ENCODE results near the gene ST3GAL5.
"Not testable (repeated sequence)": the region's sequence is repeated elsewhere in the genome, so short reads cannot be mapped to it uniquely, and the experiment has no call there.

ST3GAL5 gene

DNA sequence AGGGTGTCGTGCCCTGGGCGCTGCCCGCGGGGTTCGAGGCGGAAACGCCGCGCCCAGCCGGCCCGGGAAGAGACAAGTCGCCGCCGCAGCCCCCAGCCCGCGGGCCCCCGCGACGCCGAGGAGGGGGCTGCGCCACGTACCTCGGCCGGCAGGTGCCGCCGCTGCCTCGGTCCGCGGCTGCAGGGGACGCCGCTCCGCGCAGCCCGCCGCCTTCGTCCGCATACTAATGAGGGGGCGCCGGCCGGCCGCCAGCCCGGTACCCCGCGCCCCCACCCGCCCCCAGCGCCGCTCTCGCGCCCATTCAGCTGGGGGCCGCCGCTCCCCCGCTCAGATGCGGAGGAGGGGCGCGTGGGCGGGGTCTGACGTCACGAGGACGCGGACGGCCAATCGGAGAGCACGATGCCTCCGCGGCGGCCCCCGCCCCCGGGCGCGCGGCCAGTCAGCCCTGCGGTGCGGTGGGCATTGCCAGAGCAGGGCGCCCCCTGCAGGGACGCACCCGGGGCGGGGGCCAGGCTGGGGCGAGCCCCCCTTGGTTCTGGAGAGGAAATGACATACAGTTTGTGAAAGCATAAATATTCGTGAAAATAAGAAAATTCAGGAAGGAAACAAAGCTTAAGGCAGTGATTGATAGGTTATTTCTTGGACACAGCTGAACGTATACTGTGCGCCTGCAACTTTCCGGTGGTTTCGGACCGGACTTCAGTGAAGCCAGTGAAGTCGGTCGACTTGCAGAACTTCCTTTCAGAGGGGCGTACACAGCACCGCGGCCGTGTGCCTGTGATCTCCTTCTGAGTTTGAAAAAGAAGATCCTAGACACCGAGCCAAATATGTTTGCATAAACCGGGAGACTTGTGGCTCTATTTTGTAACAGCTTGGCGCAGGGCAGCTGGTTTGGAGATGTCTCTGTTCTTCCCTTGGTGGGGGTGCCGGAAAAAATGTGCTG lies at the start of gene ST3GAL5:
TSS of gene ST3GAL5 (minus strand) at position 307 of the 943 bp plus-strand sequence. CDS start at position 222, 85 bp downstream.
- DNase-seq, result peak; percentile 30

DNA sequence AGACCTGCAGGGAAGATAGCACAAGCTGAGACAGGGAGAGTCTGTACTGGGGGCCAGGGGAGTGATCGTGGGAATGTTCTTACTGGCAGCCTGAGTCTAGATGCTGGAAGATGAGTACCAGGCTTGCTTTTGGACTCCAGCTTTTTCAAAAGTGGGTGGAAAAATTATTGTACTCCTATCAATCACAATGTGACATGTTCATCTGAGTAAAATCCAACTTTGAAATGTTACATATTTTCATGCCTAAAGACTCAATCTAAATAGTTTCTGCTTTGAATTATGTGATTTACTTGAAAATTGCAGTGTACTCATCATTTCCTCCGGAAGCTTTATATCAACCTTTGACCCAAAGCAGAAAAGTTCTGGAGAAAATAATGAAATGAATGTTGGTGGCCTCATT lies 49.7 kb upstream of the ST3GAL5 start:
- no peak for DNase-seq

DNA sequence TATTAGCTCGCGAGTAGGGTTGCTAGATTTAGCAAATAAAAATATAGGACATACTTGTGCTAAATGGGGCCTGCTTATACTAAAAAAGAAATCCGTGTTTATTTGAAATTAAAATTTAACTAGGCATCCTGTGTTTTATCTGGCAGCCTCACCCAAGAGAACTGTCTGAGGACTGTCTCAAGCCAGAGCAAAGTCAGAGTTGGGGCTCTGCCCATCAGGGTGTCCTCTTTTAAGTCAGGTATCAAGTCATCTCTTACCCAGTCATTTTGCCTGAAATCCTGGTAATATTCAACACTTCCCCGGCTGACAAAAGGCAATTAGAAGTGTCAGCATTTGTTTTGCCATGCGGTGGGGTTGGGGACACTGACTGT lies 48.3 kb upstream of the ST3GAL5 start:
- DNase-seq, result no peak

DNA sequence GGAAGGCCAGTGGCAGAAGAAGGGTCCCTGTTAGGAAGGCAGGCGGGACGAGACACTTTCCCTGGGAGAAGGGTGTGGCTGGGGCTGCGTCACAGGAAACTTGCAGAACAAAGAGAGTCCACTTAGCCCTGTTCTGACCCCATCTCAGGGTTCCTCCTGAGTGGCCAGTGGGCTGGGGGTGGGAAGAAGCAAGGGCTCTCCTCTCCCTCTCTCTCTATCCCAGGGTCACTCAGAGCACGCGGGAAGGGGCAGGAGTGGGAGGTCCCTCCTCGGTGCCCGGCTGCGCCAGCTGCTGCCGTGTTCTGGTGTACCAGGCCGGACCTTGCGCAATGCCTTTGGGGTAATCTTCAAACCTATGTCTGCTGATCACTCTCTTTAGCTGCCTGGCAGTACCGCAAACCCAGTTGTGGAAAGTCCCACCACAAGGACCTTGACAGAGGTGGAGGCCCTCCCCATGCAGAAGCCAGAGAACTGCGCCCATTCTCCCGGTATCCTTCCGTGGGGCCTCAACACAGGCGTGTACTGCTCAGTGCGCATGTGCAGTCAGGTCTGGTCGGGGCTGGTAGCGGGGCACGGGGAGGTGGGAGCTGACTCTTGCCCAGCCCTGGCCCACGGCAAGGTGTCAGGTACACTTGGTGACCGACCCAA lies 47.8 kb upstream of the ST3GAL5 start:
- no peak for DNase-seq

DNA sequence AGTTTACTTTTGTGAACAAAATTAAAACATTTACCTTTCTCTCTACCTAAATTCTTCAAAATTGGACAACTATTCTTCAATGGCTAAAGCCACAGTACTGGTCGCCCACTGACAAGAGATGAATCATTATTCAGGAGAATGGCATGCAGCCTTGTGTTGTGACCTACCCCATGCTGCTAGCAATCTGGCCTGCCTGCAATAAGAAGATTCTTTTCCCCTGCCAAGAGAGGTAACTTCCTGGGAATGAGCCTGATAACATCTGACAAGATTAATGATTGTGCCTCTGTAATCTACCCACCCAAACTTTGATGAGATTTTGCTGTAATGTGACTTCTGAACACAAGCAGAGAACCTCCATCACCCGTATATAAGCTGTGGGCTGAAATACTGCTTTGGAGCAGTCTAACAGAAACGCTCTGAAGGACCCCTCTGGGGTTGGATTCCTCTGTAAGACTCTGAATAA lies 47.0 kb upstream of the ST3GAL5 start:
- no peak for DNase-seq

DNA sequence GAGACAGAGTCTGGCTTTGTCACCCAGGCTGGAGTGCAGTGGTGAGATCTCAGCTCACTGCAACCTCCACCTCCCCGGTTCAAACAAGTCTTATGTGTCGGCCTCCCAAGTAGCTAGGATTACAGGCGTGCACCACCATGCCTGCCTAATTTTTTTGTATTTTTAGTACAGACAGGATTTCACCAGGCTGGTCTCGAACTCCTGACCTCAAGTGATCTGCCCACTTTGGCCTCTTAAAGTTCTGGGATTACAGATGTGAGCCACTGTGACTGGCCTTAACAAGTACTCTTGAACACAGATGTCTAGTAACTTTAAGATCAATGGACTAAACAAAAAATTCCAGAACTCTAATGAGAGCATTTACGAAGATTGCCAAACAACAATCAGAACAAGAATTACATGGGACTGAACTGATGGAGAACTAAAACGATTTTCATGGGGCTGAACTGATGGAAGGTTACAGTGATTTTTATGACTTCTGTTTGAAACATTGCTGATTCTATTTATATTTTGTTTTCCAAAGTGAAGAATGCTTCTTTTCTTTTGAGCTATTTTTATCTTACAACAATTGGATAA lies 46.5 kb upstream of the ST3GAL5 start:
- no peak for DNase-seq

DNA sequence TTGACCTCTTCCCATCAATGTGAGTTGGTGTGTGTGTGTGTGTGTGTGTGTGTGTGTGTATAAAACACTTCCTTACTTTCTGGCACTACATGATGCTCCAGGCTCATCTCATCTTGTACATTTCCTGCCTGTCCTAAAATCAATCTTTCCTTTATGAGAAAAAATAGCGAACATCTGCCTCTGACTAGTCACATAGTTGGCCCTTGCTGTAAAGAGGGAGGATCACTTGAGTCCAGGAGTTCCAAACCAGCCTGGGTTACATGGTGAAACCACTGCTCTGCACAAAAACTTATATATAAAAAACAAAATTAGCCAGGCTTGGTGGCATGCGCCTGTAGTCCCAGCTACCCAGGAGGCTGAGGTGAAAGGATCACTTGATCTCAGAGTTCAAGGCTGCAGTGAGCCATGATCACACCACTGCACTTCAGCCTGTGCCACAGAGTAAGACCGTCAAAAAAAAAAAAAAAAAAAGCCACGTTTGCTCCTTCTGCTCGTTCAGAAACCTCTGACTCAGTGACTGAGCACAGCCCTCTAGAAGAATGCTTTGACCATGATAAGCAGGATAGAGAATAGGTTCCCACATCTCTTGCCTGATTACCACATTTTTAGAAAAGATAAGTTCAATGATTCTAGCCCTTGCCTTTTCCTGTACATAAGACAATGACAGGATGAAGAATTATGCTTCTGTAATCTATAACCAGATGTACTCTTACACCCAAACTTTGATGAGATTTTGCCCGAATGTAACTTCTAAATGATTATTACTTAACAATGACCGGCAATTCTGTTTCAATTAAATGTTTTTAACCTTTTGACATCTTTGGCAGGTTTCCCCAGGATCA lies 45.2 kb upstream of the ST3GAL5 start:
- DNase-seq, result no peak

DNA sequence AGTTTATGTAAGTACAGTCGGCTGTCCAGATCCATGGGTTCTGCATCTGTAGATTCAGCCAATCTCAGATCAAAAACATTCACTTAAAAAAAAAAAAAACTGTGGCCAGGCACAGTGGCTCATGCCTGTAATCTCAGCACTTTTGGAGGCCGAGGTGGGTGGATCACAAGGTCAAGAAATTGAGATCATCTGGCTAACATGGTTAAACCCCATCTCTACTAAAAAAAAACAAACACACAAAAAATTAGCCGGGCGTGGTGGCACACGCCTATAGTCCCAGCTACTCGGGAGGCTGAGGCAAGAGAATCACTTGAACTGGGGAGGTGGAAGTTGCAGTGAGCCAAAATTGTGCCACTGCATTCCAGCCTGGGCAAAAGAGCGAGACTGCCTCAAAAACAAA lies 42.4 kb upstream of the ST3GAL5 start:
- DNase-seq, result not testable (repeated sequence)

DNA sequence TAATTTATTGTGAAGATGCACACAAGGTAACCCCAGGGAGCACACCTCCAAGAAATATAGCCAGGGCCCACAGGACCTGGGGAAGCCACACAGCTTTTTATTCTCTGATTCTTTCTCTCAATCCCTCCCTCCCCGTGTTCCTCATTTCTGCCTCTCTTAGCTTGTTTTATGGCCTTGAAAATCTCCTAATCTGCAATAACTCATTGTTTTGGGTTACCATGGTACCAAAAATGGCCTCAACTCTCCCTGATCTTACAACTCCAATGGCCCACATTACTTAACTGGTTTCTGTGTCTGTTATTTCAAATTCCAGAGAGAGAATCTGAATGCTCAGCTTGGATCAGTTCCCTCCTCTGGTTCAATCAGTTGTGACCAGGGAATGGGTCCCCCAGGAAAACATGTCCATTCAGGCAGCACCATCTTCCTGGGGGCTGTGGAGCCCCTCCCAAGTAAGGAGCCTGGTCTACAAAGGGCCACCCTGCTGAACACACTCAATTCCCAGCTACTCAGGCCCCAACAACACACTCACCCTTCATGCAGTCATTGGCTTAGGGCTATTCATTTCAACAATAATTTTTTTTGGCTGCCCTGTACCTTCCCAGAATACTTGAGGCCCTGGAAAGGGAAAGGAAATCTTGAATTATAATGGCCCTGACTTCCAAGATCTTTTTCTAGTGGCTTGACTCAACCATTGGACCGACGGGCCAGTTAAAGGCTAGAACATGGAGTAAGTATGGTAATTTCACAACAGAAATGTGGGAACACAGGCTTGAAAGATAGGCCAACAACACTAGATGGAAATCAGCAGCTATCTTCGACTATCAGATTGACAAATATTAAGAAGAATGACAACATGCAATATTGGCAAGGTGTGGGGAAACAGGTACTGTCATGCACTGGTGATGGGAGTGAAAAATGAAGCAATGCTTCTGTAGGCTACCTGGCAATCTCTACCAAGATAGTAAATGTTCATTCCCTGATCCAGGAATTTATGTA lies 41.6 kb upstream of the ST3GAL5 start:
- DNase-seq, result no peak

DNA sequence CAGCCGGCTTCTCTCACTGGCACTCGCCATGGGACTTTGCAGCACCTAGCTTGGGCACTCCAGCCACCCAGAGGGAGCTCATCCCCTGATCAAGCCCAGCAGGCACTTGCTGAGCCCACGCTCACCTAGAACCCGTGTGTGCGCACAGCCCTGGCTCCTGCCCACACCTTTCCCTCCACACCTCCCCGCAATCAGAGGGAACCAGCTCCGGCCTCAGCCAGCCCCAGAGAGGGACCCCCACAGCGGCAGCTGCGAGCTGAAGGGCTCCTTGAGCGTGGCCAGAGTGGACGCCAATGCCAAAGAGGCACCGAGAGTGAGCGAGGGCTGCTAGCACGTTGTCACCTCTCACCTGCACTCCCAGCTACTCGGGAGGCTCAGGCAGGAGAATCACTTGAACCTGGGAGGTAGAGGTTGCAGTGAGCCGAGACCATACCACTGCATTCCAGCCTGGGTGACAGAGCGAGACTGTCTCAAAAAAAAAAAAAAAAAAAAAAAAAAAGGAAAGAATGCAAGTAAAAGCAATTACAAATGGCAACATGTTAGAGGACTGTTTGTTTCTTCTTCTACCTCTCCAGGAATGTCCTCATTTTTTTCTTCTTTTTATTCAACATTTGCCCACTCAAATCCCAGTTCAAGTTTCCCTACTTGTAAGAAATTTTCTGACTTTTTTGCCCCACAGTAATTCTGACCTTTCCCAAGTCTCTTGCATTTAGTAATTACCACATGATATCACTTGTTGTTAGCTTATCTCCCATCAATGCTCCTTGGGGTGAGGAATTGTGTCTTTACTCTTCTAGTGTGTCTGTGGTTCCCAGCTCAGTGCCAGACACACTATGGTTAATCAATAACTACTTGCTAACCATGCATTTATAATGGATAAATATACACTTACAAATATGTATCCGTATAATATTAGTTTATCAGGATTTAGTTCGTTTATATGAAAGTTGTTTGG lies 40.6 kb upstream of the ST3GAL5 start:
- no peak for DNase-seq

DNA sequence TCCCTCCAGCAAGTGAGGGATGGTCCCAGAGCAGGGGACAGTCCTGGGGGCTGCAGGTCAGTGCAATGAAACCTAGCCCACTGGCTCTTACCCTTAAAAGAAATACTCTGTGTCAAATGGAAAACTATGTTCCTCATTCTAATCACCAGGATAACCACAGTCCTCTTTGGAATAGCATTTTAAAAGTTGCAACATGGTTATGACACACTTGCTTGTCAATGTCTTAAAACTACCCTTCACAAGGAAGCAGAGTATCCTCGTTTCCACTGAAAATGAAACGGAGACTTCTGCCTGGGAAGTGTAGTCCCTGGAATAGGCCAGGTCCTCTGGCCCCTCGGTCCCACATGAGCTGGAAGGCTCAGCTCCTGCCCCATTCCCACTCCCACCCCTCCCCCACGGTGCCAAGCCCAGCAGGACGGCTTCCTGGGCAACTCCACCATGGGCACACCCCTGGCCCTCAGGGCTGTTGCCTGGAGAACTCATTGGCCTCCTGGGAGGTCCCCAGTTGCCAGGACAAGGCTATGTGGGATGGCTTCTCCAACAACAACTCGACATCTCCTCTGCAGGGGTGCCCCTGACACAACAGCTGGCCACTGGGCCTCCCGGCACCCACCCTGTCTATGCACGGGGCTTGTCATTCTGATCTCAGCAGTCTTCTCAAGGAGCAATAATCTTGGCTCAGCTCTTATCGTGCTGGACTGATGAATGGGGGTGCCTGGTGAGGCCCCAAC lies 38.3 kb upstream of the ST3GAL5 start:
- no peak for DNase-seq

DNA sequence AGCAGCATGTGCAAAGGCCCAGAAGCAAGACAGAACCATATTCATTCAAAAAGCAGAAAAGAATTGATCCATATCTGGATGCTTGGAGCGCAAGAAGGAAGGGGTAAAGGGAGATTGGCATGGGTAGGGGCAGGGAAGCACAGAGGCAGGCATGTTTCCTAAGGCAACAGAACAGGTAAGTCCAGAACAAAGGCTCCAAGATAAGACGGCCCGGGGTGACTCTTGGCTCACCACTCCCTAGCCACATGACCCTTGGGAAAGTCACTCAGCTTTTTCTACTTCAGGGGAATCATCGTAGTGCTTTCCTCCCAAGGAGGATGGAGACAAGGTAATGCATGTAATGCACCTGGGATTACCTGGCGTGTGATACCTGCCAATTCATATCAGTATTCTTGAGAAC lies 37.7 kb upstream of the ST3GAL5 start:
- DNase-seq, result no peak

DNA sequence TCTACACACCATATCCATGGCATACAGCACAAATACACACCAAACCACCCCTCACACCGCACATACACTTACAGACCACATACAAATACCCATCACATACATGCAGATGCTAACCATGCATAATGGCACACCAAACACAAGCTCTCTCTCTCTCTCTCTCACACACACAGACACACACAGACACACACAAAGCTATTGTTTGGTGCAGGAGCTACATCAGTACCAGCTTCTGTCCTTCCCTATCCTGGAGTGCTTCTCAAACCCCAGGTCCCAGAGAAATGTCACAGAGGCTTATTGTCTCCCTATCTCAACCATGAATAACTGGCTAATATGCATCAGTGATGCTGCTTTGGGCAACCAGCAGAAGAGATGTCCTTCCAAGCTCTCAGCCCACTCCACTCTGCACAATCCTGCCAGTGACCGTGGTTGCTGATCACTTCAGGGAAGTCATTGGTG lies 36.5 kb upstream of the ST3GAL5 start:
- DNase-seq, result no peak

DNA sequence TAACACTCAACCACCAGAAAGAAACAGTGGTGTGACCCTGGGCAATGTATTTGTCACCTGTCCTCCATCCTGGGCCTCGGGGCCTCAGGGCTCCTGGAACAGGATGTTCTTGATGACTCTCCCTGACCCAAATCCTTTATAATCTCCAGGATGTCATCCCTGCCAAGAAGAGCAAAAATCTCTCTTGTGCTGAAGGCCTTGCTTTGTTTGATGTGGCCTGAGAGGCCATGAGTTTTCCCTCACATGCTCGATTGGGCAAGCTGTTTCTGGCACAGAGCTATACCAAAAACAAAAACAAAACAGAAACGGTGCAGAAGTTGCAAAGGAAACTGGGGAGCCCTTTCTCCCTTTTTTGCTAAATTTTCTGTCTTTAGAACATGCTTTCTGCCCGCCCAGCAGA lies 35.7 kb upstream of the ST3GAL5 start:
- DNase-seq, result no peak

DNA sequence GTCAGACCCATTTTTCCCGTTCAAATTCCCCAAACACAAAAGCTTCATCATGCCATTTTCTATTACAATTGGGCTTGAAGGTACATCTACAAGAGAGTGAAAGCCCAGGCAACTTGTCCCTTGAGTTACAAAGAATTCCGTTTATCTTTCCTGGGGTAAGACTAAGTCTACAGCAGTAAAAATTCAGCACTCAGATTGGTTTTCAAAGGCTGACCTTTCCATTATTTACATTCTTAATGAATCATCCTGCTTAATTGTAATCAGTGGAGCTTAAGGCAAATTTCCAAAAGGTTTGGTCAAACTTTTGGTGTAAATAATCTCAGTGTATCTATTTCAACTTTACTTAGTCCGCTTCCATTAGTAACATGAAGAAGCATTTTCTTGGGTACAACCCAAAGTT lies 33.4 kb upstream of the ST3GAL5 start:
- no peak for DNase-seq

DNA sequence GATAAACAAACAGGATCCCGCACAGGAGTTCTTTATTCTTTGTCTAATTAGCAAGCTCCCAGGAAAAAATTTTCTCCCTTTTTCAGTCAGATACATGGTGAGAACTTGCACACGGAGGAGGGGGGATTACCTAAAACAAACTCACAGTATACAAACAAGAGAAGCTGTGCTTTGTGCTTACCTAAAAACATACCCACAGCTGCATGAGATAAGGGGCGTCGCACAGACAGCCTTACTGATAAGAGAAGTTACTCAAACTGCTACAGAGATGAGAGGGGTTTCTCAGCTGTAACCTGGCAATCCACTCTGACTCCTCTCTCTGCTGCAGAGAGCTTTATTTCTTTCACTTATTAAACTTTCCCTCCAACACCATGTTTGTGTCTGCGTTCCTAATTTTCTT lies 32.9 kb upstream of the ST3GAL5 start:
- no peak for DNase-seq

DNA sequence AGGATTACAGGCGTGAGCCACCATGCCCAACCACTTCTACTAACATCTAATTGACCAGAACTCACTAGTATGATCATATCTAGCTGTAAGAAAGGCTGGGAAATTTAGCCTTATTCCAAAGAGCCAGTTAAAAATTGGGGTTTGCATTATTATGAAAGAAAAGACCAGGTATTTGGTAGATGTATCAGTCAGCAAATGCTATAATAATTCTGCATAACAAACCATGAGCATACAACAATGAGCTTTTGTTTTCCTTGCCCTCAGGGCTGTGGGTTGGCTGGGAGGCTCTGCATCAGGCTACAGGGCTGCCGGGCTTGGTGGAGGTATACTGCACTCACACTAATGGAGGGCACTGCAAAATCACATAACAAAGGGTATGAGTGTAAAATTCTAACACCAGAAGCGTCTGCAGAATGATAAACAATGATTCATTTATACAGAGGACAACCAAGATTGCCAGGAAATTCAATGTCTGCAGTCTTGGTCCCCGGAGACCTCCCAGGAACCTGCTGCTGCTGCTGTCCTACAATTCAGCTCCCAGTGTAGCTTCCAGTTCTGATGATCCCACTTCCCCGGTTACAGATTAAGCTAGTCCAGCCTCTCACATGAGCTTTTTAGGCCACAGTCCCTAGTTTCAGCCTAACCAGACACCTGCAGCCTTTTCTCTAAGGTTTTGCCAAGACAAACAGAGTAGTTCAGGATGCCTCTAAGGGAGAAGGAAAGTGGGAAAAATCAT lies 32.2 kb upstream of the ST3GAL5 start:
- no peak for DNase-seq

DNA sequence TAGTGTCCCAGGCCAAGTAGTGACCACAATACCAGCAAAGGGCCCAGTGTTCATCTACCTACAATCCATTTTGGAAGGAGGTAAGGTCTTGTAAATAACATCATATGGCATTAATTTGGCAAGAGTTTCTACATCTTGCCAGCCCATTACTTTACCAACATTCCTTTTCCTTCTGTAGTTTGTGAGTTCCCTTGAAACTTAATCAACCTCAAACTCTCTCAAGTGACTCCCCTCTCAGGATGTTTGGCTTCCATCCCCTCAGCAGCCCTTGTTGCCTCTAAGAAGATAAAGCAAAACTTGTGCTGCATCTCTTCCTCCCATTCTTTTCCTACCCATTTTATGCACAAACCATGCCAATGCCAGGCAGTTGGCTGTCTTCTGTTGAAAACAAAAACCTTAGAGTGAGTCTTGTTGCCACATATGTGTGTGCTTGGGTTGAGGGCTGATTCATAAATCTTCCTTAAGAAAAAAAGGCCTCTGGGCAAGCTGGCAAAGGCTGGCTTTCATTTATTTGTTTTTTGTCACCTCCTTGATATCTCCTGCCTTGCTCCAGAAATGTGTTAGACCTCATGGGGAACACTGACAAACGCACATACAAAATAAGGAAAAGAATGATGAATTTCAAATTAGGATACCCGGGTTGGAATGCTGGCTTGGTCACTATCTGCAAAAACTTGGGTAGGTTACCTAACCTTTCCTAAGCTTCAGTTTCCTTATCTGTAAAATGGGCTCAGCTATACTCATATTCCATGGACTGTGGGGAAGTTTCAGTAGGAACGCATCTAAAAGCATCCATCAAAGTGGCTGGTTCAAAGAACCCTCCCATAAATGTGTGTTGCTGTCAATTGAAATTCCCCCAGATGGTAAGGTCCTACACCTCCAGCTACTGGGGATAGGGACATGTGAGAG lies 29.4 kb upstream of the ST3GAL5 start:
- DNase-seq, result no peak
